Smooth muscle cell (in vitro differentiated cells): ENCODE measurements around the gene CHMP1A. TPM values are rescaled to one million over a fixed set of nuclear protein-coding genes. Genes with fewer than 3 reads are reported as not detected.

ENCODE experiments used
- DNase-seq: peaks from one replicate; lab custom pipeline; 2025; ENCODE audit not compliant: unreplicated experiment; lab: John Stamatoyannopoulos, UW
- H2AFZ ChIP-seq: fragments of 200-600 bp; sonication (generic); 2 replicates; pipeline ENCODE4 v1.6.0; 2016; ENCODE audit warnings: antibody characterized with exemption, low read depth, mild to moderate bottlenecking
- H3F3A ChIP-seq: fragments of 200-600 bp; sonication (generic); 2 replicates; pipeline ENCODE4 v1.6.0; 2017; ENCODE audit warnings: antibody characterized with exemption, low read depth
- H3K27ac ChIP-seq: fragments of 200-600 bp; sonication (generic); 2 replicates; pipeline ENCODE4 v1.5.1; 2016; ENCODE audit warnings: low read depth, mild to moderate bottlenecking
- H3K27me3 ChIP-seq: fragments of 200-600 bp; sonication (generic); 2 replicates; pipeline ENCODE4 v1.6.1; 2016; ENCODE audit warnings: low read depth, mild to moderate bottlenecking
- H3K36me3 ChIP-seq: fragments of 200-600 bp; sonication (generic); 2 replicates; pipeline ENCODE4 v1.5.1; 2016; ENCODE audit warnings: low read depth
- H3K4me1 ChIP-seq: fragments of 200-600 bp; sonication (generic); 2 replicates; pipeline ENCODE4 v1.5.1; 2016; ENCODE audit warnings: low read depth
- H3K4me2 ChIP-seq: fragments of 200-600 bp; sonication (generic); 2 replicates; pipeline ENCODE4 v1.6.0; 2016; ENCODE audit warnings: mild to moderate bottlenecking
- H3K4me3 ChIP-seq: fragments of 200-600 bp; sonication (generic); 2 replicates; pipeline ENCODE4 v1.5.1; 2016; ENCODE audit warnings: mild to moderate bottlenecking
- H3K79me2 ChIP-seq: fragments of 200-600 bp; sonication (generic); 2 replicates; pipeline ENCODE4 v1.6.0; 2016; ENCODE audit warnings: low read depth, mild to moderate bottlenecking
- H3K9ac ChIP-seq: fragments of 200-600 bp; sonication (generic); 2 replicates; pipeline ENCODE4 v1.6.0; 2016; ENCODE audit warnings: low read depth
- H3K9me3 ChIP-seq: fragments of 200-600 bp; sonication (generic); replicated peaks from 2 replicates; pipeline ENCODE4 v1.5.1; 2016; ENCODE audit warnings: low read depth
- H4K20me1 ChIP-seq: fragments of 200-600 bp; sonication (generic); 2 replicates; pipeline ENCODE4 v1.6.0; 2016; ENCODE audit warnings: low read depth
- CTCF ChIP-seq: fragments of 200-600 bp; sonication (generic); IDR thresholded peaks from 2 replicates; pipeline ENCODE4 v1.5.1; 2017; ENCODE audit warnings: borderline replicate concordance, mild to moderate bottlenecking, antibody characterized with exemption; ENCODE audit not compliant: insufficient read depth, poor library complexity, severe bottlenecking
- WGBS: methylation state at CpG from one replicate; pipeline ENCODE4 v1.1.7; 2016; ENCODE audit warnings: low lambda C conversion rate; 5-methylcytosine and 5-hydroxymethylcytosine counted together
- polyA plus RNA-seq: library from polyadenylated mRNA; unstranded; fragments of >200 nt; fragmentation: Nextera tagmentation; extraction: Ambion mirVana; gene quantifications from 2 replicates; pipeline ENCODE4 v1.2.1, GENCODE V29; 2016
- total RNA-seq: library from RNA; depleted of rRNA; stranded (reverse); fragments of >200 nt; gene quantifications from 2 replicates; pipeline ENCODE4 v1.2.3, GENCODE V29; 2014

Gene CHMP1A
- total and polyA plus RNA-seq, 2 experiments from 2014 or later = 40.0 to 68.4 TPM

- no peak for TF ChIP-seq CTCF
- peaks cover 12% of the 10 kb centered on the region for H3K4me1 ChIP-seq
- H3K4me2 ChIP-seq = no peak overlapping the region
- 97% methylated on average over 9 of the region's 9 CpGs for WGBS
- no peaks in the 10 kb centered on the region for H3K27me3 ChIP-seq
- H3K36me3 ChIP-seq = no peaks in the 10 kb centered on the region
- no peak for DNase-seq
- H3K9ac ChIP-seq = no peak overlapping the region
- no peaks in the 10 kb centered on the region for H3F3A ChIP-seq
- no peak overlapping the region for H3K27ac ChIP-seq
- no peak overlapping the region for H3K4me3 ChIP-seq
- H4K20me1 ChIP-seq = peaks cover 4% of the 10 kb centered on the region
- H2AFZ ChIP-seq = no peak overlapping the region
- peaks cover 30% of the 10 kb centered on the region for H3K79me2 ChIP-seq
- no peaks in the 10 kb centered on the region for H3K9me3 ChIP-seq
These were observed 3.7 kb upstream of the CHMP1A start for GRCh38 chr16:89661215-89661614.

- Histone ChIP-seq H3K9me3 (no peaks in the 10 kb centered on the region), H4K20me1 (peaks cover 9% of the 10 kb centered on the region), H3K36me3 (no peaks in the 10 kb centered on the region), H3K4me1 (peaks cover 12% of the 10 kb centered on the region), H3F3A (no peaks in the 10 kb centered on the region), H3K27ac (no peak overlapping the region), H3K9ac (no peak overlapping the region), H2AFZ (no peak overlapping the region), H3K4me2 (no peak overlapping the region), H3K27me3 (no peaks in the 10 kb centered on the region), H3K79me2 (peaks cover 41% of the 10 kb centered on the region), H3K4me3 (no peak overlapping the region)
- 95% methylated on average over 7 of the region's 7 CpGs for WGBS
- no peak for TF ChIP-seq CTCF
- DNase-seq = no peak
These were observed 2.6 kb upstream of the CHMP1A start for GRCh38 chr16:89660146-89660545.

GRCh38 chr16:89658221-89658879 is 842 bp upstream of the CHMP1A start:
- Histone ChIP-seq H3K9ac (peak overlapping the region; percentile 97), H3K27me3 (no peaks in the 10 kb centered on the region), H2AFZ (peak overlapping the region; percentile 99), H3F3A (no peaks in the 10 kb centered on the region), H4K20me1 (peaks cover 22% of the 10 kb centered on the region), H3K36me3 (no peaks in the 10 kb centered on the region), H3K79me2 (peaks cover 56% of the 10 kb centered on the region), H3K4me2 (peak overlapping the region; percentile 100), H3K9me3 (no peaks in the 10 kb centered on the region), H3K27ac (peak overlapping the region; percentile 70), H3K4me3 (peak overlapping the region; percentile 99), H3K4me1 (peaks cover 12% of the 10 kb centered on the region)
- no peak for DNase-seq
- 29% methylated on average over 27 of the region's 27 CpGs for WGBS
- no peak for TF ChIP-seq CTCF
